GM13976 (cell line): ENCODE results near the gene SEL1L.

Experiments used
- DNase-seq: peaks from one replicate; pipeline ENCODE4 v3.0.0; 2012; ENCODE audit warnings: low spot score
- CTCF ChIP-seq: IDR thresholded peaks from 2 replicates; pipeline ENCODE4 v1.5.1; 2012; ENCODE audit warnings: borderline replicate concordance, mild to moderate bottlenecking; ENCODE audit not compliant: insufficient read depth; ENCODE audit errors: extremely low read depth, missing control alignments, control extremely low read depth
- in situ Hi-C: fragments of 300-500 bp; cut with MboI; formaldehyde crosslinking; loops from one replicate; pipeline ENCODE4 v1.12.0; 2022; ENCODE audit warnings: low sequenced_read_pairs, mixed read lengths, inconsistent platforms; ENCODE audit not compliant: unreplicated experiment

SEL1L gene

DNA sequence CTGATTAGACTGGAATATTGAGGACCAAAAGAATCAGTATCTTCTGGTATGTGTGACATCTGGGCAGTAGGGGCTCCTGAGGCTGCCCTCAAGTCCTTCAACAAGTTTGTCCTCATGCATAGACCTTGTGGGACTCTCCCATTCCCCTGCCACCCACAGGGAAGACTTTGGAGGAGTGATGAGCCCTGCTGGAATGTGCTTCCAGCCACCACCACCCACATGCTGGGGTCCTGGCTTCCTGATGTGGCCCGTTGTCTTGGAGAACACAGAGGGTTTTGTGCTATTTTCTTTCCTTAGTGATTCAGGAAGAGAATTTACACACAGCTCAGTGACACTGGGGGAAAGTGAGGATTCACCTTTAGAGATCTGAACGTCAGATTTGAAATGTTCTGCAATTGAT, 29.2 kb upstream of the SEL1L start:
- TF ChIP-seq CTCF: no peak
- in situ Hi-C loops: no loop called here
- DNase-seq: no peak

DNA sequence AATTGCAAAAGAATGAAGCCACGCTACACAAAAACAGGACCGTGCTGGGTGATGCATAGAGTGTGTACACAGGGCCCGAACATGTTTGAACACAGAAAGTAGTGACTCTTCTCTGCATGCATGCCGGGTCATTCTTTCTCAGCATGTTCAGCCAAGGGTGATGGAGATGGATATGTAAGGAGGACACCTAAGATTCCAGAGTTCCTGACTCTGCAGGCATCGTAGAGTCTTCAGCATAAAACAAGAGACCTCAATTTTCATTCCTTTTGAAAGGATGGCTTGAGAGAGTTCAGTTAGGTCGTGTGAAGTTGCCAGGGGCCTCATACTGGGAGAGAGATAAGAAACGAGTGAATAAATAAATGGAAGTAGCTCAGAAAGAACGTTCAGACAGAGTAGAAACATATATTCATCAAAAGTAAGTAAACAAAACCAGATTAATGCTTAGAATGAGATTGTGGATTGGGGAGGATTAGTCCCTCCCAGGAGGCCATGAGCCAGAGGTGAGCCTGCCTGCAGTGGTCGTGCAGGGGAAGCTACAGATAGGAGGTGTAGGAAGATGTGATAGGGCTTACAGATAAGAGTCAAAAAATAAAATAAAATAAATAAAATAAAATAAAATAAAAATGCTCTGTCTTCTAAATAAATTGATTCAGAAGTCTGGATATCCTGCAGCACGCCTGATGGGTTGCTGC, 27.6 kb upstream of the SEL1L start:
- in situ Hi-C loops: no loop called here
- no peak for TF ChIP-seq CTCF
- no peak for DNase-seq

GRCh38 chr14:81559385-81559784, 25.7 kb upstream of the SEL1L start:
- TF ChIP-seq CTCF: no peak
- DNase-seq: no peak
- in situ Hi-C loops: no loop called here

GRCh38 chr14:81557146-81557545, 23.5 kb upstream of the SEL1L start:
- in situ Hi-C loops: no loop called here
- no peak for TF ChIP-seq CTCF
- no peak for DNase-seq

DNA sequence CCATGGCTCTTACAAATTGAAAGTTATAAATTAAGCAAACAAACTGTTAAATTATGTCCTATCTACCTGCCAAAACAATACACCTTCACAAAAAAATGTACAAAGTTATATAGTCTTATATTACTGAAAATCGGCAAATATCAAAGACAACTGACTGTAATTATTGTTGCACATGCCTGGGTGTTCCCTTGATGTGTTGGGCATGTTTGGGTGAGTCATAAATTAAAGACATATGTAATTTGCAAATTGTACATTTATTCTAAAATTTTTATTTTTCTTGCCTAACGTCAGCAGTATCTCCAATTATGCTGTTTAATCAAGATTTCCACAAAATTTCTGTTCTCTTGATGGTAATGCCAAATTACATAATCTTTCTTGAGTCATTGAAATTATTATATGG, 22.0 kb upstream of the SEL1L start:
- TF ChIP-seq CTCF: no peak
- in situ Hi-C loops: no loop called here
- no peak for DNase-seq

GRCh38 chr14:81555051-81555450, 21.4 kb upstream of the SEL1L start:
- TF ChIP-seq CTCF: no peak
- in situ Hi-C loops: no loop called here
- DNase-seq: no peak
